HCT116 (cell line): Measurements from ENCODE around the gene PPP2R5D. TPM values are rescaled to one million over a fixed set of nuclear protein-coding genes. Genes with fewer than 3 reads are reported as not detected.

ENCODE experiments used
- ATAC-seq: fragments of 200-7000 bp; cut with Tn5 transposase; 2 replicates; pipeline ENCODE4 v1.9.1; 2020; ENCODE audit warnings: mild to moderate bottlenecking, moderate library complexity
- BruUV-seq: library from RNA; stranded (reverse); fragments of 400-500 nt; replicated peaks from 2 replicates; lab custom pipeline; 2021; lab: Mats Ljungman, UMichigan
- CTCF ChIA-PET: fragments of 300-600 bp; sonication (Branson Sonifier 250); formaldehyde crosslinking; loops from one replicate; lab custom pipeline; 2021; ENCODE audit warnings: antibody characterized with exemption; lab: Charles Lee
- POLR2A ChIA-PET: fragments of 300-600, 350-600 bp; sonication (Branson Sonifier 250); formaldehyde crosslinking; loops from one replicate; lab custom pipeline; 2021; ENCODE audit warnings: antibody characterized with exemption; lab: Charles Lee
- RAD21 ChIA-PET, 2 experiments: fragments of 300-600 bp; sonication (Branson Sonifier 250); formaldehyde crosslinking; loops; one replicate each; lab custom pipeline; 2023; ENCODE audit warnings: low total read pairs in 2 of 2; ENCODE audit not compliant: uncharacterized antibody in 2 of 2, unreplicated experiment in 2 of 2, low non-redundant PET in 1 of 2; lab: Charles Lee
- DNase-seq: peaks from one replicate; pipeline ENCODE4 v3.0.0-alpha.2; 2010; ENCODE audit warnings: low read depth, low spot score
- H2AFZ ChIP-seq: fragments of 200-600 bp; shearing (Covaris generic), sonication (generic); 2 replicates; pipeline ENCODE4 v1.6.1; 2017; ENCODE audit warnings: low read depth, mixed run types, mixed read lengths, antibody characterized with exemption, low read length; ENCODE audit not compliant: poor library complexity, severe bottlenecking
- H3K27ac ChIP-seq: 2 replicates; pipeline ENCODE4 v1.5.1; 2012; ENCODE audit warnings: low read depth, low read length
- H3K27me3 ChIP-seq: fragments of 200-600 bp; sonication (generic); 2 replicates; pipeline ENCODE4 v1.6.1; 2016; ENCODE audit warnings: mixed run types, low read length, mixed read lengths; ENCODE audit not compliant: insufficient read depth
- H3K36me3 ChIP-seq, 2 experiments: fragments of 200-500 bp in 1 of 2; fragments of 200-600 bp in 1 of 2; sonication (Bioruptor generic) in 1 of 2; sonication (generic) in 1 of 2; 2 replicates each; pipeline versions ENCODE4 v1.5.1 to v1.6.1; 2014 to 2016; ENCODE audit warnings: low read length in 2 of 2, inconsistent platforms in 1 of 2, mixed read lengths in 1 of 2, mixed run types in 1 of 2; ENCODE audit not compliant: insufficient read depth in 2 of 2, control insufficient read depth in 1 of 2
- H3K4me1 ChIP-seq, 2 experiments: fragments of 200-600 bp in 1 of 2; sonication (generic) in 1 of 2; 2 replicates each; pipeline versions ENCODE4 v1.5.1 to v1.6.1; 2012 to 2017; ENCODE audit warnings: low read length in 2 of 2, inconsistent platforms in 1 of 2, mild to moderate bottlenecking in 1 of 2, mixed read lengths in 1 of 2, mixed run types in 1 of 2, moderate library complexity in 1 of 2; ENCODE audit not compliant: insufficient read depth in 2 of 2, control insufficient read depth in 1 of 2
- H3K4me2 ChIP-seq: fragments of 200-600 bp; sonication (generic); 2 replicates; pipeline ENCODE4 v1.6.1; 2017; ENCODE audit warnings: mixed run types, low read length, mixed read lengths
- H3K4me3 ChIP-seq, 2 experiments: fragments of 200-600 bp in 1 of 2; sonication (generic) in 1 of 2; replicated peaks in 1 of 2; 2 replicates each; pipeline ENCODE4 v1.5.1; 2011 to 2016; ENCODE audit warnings: low read length in 2 of 2, control low read depth in 1 of 2, low read depth in 1 of 2, mild to moderate bottlenecking in 1 of 2, mixed read lengths in 1 of 2, mixed run types in 1 of 2
- H3K79me2 ChIP-seq: fragments of 200-600 bp; sonication (generic); 2 replicates; pipeline ENCODE4 v1.6.1; 2017; ENCODE audit warnings: mild to moderate bottlenecking, mixed run types, low read length, moderate library complexity, mixed read lengths; ENCODE audit not compliant: insufficient read depth
- H3K9ac ChIP-seq: fragments of 200-600 bp; sonication (generic); 2 replicates; pipeline ENCODE4 v1.6.1; 2016; ENCODE audit warnings: low read length, mixed read lengths
- H3K9me2 ChIP-seq: fragments of 200-600 bp; sonication (generic), shearing (Covaris generic); 2 replicates; pipeline ENCODE4 v1.6.1; 2017; ENCODE audit warnings: mixed run types, mild to moderate bottlenecking, moderate library complexity; ENCODE audit not compliant: insufficient read depth
- H3K9me3 ChIP-seq, 2 experiments: fragments of 200-500 bp in 1 of 2; fragments of 200-600 bp in 1 of 2; sonication (Bioruptor generic) in 1 of 2; sonication (generic) in 1 of 2; 2 replicates each; pipeline ENCODE4 v1.6.1; 2014 to 2017; ENCODE audit warnings: low read length in 2 of 2, mixed read lengths in 2 of 2, inconsistent platforms in 1 of 2, low read depth in 1 of 2, mild to moderate bottlenecking in 1 of 2, mixed run types in 1 of 2, moderate library complexity in 1 of 2; ENCODE audit not compliant: control insufficient read depth in 1 of 2, insufficient read depth in 1 of 2
- H4K20me1 ChIP-seq: fragments of 200-600 bp; sonication (generic), shearing (Covaris generic); 2 replicates; pipeline ENCODE4 v1.6.1; 2017; ENCODE audit warnings: mixed run types, mild to moderate bottlenecking, moderate library complexity; ENCODE audit not compliant: insufficient read depth
- ATF3 ChIP-seq: IDR thresholded peaks from 2 replicates; pipeline ENCODE4 v1.6.1; 2012
- CBX3 ChIP-seq: IDR thresholded peaks from 2 replicates; pipeline ENCODE4 v1.6.1; 2012; ENCODE audit warnings: low read depth
- EGR1 ChIP-seq: IDR thresholded peaks from 2 replicates; pipeline ENCODE4 v1.6.1; 2012; ENCODE audit warnings: low read depth
- ELF1 ChIP-seq: IDR thresholded peaks from 2 replicates; pipeline ENCODE4 v1.6.1; 2012; ENCODE audit warnings: low read depth, borderline replicate concordance
- EZH2 ChIP-seq: fragments of 200-600 bp; sonication (generic); IDR thresholded peaks from 2 replicates; pipeline ENCODE4 v1.6.1; 2017; ENCODE audit warnings: antibody characterized with exemption, mixed run types
- EZH2phosphoT487 ChIP-seq: fragments of 200-600 bp; IDR thresholded peaks from 2 replicates; pipeline ENCODE4 v1.6.1; 2018; ENCODE audit warnings: antibody characterized with exemption, borderline replicate concordance
- FOSL1 ChIP-seq: IDR thresholded peaks from 2 replicates; pipeline ENCODE4 v1.6.1; 2012; ENCODE audit warnings: low read depth
- JUND ChIP-seq: IDR thresholded peaks from 2 replicates; pipeline ENCODE4 v1.6.1; 2012
- POLR2AphosphoS5 ChIP-seq: IDR thresholded peaks from 2 replicates; pipeline ENCODE4 v1.6.1; 2011; ENCODE audit warnings: mild to moderate bottlenecking, low read depth, low read length, moderate library complexity
- RAD21 ChIP-seq: IDR thresholded peaks from 2 replicates; pipeline ENCODE4 v1.6.1; 2012; ENCODE audit warnings: low read depth, mild to moderate bottlenecking
- SIN3A ChIP-seq: IDR thresholded peaks from 2 replicates; pipeline ENCODE4 v1.6.1; 2012; ENCODE audit warnings: low read depth
- SP1 ChIP-seq: IDR thresholded peaks from 2 replicates; pipeline ENCODE4 v1.6.1; 2012; ENCODE audit warnings: low read depth
- SRF ChIP-seq: IDR thresholded peaks from 2 replicates; pipeline ENCODE4 v1.6.1; 2012; ENCODE audit warnings: low read depth
- TCF7L2 ChIP-seq: IDR thresholded peaks from 2 replicates; pipeline ENCODE4 v1.7.0; 2011; ENCODE audit warnings: borderline replicate concordance, inconsistent platforms; ENCODE audit not compliant: insufficient read depth, insufficient read length; ENCODE audit errors: extremely low read depth
- ZFX ChIP-seq: fragments of 450-650 bp; IDR thresholded peaks from 2 replicates; pipeline ENCODE4 v1.6.1; 2017
- ZNF274 ChIP-seq: fragments of 200-500 bp; sonication (Bioruptor generic); IDR thresholded peaks from 2 replicates; pipeline ENCODE4 v1.6.1; 2014; ENCODE audit warnings: mild to moderate bottlenecking, low read depth, low read length, inconsistent platforms
- intact Hi-C: fragments of 100-400 bp; cut with micrococcal nuclease; formaldehyde crosslinking; loops from 2 replicates; pipeline ENCODE4 v1.10.0; 2022
- total RNA-seq: library from RNA; stranded (reverse); gene quantifications from one replicate; pipeline ENCODE4 v1.2.1, GENCODE V29; 2021; ENCODE audit not compliant: unreplicated experiment
- TF ChIP-seq, protein P1 (sequence below): IDR thresholded peaks from 2 replicates; pipeline ENCODE4 v1.6.1; 2012
- TF ChIP-seq, protein P2 (sequence below), 3 experiments: fragments of 200-600 bp in 1 of 3; sonication (generic) in 1 of 3; IDR thresholded peaks in 2 of 3; conservative IDR thresholded peaks in 1 of 3; 2 replicates each; pipeline ENCODE4 v1.5.1; 2012 to 2017; ENCODE audit warnings: low read depth in 2 of 3, low read length in 2 of 3, antibody characterized with exemption in 1 of 3, borderline replicate concordance in 1 of 3, control low read depth in 1 of 3, mild to moderate bottlenecking in 1 of 3, mixed read lengths in 1 of 3, mixed run types in 1 of 3, moderate library complexity in 1 of 3; ENCODE audit not compliant: insufficient read depth in 1 of 3

PPP2R5D gene
- total RNA-seq, 1 experiment from 2014 or later = 49.6 TPM

DNA sequence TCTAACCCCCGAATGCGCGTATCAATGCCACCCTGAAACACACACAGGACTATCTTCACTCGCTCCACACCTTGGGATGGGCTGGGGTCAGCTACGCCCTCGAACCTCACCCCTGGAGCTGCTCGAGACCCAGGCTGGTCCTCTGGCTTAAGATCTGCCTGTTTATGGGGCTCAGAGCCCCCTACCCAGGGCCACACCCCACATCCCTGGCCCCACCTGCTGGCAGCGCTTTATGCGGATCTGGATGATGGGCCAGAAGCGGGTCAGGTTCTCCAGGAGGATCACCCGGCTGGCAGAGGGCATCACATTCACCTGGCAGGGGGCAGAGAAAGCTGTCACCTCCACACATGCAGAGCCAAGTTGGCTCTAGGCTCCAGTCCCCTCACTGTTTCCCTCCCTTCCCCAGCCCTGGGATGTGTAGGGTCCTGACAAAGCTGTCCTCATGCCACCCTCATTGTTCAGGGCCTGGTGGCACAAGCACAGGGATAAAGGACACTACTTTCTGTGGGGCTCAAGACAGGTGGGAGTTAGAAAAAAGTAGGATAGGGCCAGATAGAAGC lies 61.1 kb downstream of the PPP2R5D start:
- Histone ChIP-seq H2AFZ (no peak overlapping the region), H4K20me1 (no peaks in the 10 kb centered on the region), H3K9me2 (no peaks in the 10 kb centered on the region), H3K4me1 (no peaks in the 10 kb centered on the region), H3K27ac (no peak overlapping the region), H3K79me2 (no peaks in the 10 kb centered on the region), H3K4me2 (no peak overlapping the region), H3K36me3 (peaks cover 5 to 15% of the 10 kb centered on the region in 2 experiments; a peak in 3 of 4 replicates), H3K27me3 (no peaks in the 10 kb centered on the region), H3K4me3 (no peak overlapping the region), H3K9ac (no peak overlapping the region), H3K9me3 (no peaks in the 10 kb centered on the region)
- BruUV-seq = no TSS peak
- intact Hi-C loops = no loop called here
- DNase-seq = no peak
- ATAC-seq = no peak
- POLR2A ChIA-PET = no interaction called here
- CTCF ChIA-PET = no interaction called here
- TF ChIP-seq, protein P1, sequence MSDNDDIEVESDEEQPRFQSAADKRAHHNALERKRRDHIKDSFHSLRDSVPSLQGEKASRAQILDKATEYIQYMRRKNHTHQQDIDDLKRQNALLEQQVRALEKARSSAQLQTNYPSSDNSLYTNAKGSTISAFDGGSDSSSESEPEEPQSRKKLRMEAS = no peak
- TF ChIP-seq SP1 (no peak), RAD21 (no peak), CBX3 (no peak), POLR2AphosphoS5 (no peak), SIN3A (no peak), ZNF274 (no peak), ATF3 (no peak), JUND (no peak), FOSL1 (no peak), TCF7L2 (no peak), ZFX (no peak), SRF (no peak), EGR1 (no peak), EZH2 (no peak), EZH2phosphoT487 (no peak), ELF1 (no peak)
- TF ChIP-seq, protein P2, sequence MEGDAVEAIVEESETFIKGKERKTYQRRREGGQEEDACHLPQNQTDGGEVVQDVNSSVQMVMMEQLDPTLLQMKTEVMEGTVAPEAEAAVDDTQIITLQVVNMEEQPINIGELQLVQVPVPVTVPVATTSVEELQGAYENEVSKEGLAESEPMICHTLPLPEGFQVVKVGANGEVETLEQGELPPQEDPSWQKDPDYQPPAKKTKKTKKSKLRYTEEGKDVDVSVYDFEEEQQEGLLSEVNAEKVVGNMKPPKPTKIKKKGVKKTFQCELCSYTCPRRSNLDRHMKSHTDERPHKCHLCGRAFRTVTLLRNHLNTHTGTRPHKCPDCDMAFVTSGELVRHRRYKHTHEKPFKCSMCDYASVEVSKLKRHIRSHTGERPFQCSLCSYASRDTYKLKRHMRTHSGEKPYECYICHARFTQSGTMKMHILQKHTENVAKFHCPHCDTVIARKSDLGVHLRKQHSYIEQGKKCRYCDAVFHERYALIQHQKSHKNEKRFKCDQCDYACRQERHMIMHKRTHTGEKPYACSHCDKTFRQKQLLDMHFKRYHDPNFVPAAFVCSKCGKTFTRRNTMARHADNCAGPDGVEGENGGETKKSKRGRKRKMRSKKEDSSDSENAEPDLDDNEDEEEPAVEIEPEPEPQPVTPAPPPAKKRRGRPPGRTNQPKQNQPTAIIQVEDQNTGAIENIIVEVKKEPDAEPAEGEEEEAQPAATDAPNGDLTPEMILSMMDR (IDR thresholded peaks at IDR 0.05 in 2 of 3, conservative IDR thresholded peaks at IDR 0.05 in 1 of 3; ENCODE audit: borderline replicate concordance in 1 of 3, insufficient read depth in 1 of 3, low read depth in 2 of 3, low read length in 2 of 3) = no peak
- RAD21 ChIA-PET = no interaction called here
